ENCODE measurements around the gene MYO5A.
"Not testable (repeated sequence)": the region's sequence is repeated elsewhere in the genome, so short reads cannot be mapped to it uniquely, and the experiment has no call there.

The MYO5A gene

DNA sequence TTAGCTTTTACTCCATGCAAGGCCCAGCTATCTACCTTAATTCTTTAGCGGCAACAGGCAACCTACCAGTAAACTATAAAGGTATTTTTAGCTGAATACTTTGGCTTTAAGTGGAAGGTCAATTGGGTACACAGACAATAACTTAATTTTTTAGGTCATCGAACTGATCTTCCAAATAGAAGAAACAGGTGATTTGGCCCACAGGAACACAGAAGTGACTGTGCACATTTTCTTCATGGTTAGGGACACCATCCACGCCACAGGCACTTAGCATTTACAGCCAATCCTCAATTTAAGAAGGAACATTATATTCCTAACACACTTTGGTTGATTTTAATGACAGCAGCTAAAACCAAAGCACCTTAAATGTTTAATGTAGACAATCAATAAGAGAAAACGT lies 38.2 kb upstream of the MYO5A start:
- DNase-seq (ENCODE audit: low read depth) = peak; percentile 33
- peak overlapping the region; percentile 81 for H3K4me3 ChIP-seq (ENCODE audit: low read depth, low read length)
- TF ChIP-seq, protein P1, sequence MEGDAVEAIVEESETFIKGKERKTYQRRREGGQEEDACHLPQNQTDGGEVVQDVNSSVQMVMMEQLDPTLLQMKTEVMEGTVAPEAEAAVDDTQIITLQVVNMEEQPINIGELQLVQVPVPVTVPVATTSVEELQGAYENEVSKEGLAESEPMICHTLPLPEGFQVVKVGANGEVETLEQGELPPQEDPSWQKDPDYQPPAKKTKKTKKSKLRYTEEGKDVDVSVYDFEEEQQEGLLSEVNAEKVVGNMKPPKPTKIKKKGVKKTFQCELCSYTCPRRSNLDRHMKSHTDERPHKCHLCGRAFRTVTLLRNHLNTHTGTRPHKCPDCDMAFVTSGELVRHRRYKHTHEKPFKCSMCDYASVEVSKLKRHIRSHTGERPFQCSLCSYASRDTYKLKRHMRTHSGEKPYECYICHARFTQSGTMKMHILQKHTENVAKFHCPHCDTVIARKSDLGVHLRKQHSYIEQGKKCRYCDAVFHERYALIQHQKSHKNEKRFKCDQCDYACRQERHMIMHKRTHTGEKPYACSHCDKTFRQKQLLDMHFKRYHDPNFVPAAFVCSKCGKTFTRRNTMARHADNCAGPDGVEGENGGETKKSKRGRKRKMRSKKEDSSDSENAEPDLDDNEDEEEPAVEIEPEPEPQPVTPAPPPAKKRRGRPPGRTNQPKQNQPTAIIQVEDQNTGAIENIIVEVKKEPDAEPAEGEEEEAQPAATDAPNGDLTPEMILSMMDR (IDR thresholded peaks at IDR 0.05; ENCODE audit: insufficient read depth, low read depth, low read length, missing control alignments) = no peak

DNA sequence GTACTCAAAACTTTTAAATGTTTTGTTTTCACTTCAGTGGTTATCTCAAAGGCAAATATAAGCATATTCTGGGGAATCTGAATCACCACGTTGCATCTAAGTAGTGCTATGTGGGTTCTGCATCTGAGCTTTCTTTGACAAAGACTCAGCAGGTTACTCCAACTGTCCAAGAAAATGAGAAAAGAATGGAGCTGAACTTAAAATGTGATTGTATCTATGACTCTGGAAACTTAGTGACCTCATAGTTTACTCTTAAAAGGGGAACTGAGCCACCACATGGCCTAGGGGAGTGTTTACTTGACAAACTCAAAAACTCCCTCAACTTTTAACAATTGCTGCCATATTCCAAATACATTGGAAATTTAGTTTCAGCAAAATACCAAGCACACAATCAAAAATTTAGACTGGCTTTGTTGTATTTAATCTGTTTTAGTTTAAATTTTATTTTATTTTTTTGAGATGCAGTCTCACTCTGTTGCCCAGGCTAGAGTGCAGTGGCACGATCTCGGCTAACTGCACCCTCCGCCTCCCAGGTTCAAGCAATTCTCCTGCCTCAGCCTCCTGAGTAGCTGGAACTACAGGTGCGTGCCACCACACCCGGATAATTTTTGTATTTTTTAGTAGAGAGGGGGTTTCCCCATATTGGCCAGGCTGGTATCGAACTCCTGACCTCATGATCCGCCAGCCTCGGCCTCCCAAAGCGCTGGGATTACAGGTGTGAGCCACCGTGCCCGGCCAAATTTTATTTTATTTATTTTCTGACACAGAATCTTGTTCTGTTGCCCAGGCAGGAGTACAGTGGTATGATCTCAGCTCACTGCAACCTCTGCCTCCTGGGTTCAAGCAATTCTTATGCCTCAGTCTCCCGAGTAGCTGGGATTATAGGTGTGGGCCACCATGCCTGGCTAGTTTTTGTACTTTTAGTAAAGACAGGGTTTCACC lies 37.0 kb upstream of the MYO5A start:
- H3K4me3 ChIP-seq (ENCODE audit: low read depth, low read length) = not testable (repeated sequence)
- peak; percentile 67 for DNase-seq (ENCODE audit: low read depth)

DNA sequence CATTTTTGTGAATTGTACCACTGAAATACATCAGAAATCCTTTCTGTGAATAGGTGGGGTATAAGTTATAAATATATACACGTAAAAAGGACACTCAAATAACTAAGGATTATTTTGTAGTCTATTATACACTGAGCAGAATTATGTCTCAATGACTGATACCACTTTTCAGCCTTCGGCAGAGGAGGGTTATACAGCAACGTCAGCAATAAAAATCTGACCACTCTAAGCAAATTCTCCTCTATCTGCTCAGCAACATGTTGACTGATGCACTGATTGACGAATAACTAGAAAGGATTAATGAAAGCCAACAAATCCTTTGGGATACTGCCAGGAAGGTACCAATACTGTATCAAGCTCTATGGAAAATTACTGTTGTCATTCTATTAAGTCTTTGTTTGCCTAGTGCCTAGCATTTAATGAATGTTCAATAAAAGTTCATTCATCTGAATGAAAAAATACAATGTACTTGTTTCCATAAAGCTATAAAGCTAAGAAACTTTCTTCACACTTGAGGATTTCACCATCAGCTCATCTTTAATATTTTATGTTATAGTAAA lies 34.9 kb upstream of the MYO5A start:
- H3K4me3 ChIP-seq (ENCODE audit: low read depth, low read length) = no peak overlapping the region
- TF ChIP-seq, protein P1 (IDR thresholded peaks at IDR 0.05; ENCODE audit: insufficient read depth, low read depth, low read length, missing control alignments) = no peak
- no peak for DNase-seq (ENCODE audit: low read depth)

DNA sequence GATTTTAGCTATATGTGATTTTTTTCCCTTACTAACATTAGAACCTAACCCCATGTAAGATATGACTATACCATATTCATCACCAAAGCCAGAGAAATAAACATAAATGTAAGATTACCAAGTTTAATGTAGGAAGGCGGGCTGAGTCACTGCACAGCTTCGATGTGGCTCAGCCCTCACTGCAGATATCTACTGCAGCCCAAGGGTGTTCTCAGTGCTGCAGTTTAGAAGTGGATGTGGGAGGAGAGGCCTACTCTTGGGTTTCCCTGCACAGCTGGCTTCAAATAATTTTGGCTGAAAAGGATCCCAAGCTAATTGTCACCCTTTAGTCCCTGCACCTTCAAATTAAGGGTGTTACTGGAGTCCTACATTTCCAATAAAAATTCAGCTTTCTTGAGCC lies 30.9 kb upstream of the MYO5A start:
- peak; percentile 57 for DNase-seq (ENCODE audit: low read depth)
- TF ChIP-seq, protein P1 (IDR thresholded peaks at IDR 0.05; ENCODE audit: insufficient read depth, low read depth, low read length, missing control alignments) = no peak
- H3K4me3 ChIP-seq (ENCODE audit: low read depth, low read length) = no peak overlapping the region

DNA sequence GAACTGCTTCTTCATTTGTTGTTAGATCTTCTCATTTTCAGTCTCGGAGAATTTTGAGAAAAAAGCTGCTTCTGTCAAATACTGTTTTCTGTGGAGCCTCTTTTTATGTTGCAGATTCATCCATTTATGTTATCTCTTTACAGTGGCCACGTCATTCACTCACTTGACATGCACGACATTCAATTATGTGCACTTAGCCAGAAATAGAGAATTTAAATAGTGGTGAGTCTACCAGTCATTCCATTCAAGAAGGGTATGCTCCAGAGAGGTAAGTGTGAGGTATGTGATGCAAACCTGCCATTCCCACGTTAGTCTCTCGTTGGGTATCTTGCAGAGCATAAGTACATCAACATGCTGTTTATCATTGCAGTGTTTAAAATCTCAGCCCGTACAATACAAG lies 30.3 kb upstream of the MYO5A start:
- peak; percentile 60 for DNase-seq (ENCODE audit: low read depth)
- peak overlapping the region; percentile 36; the same call in 1 of the 2 replicates for H3K4me3 ChIP-seq (ENCODE audit: low read depth, low read length)
- TF ChIP-seq, protein P1 (IDR thresholded peaks at IDR 0.05; ENCODE audit: insufficient read depth, low read depth, low read length, missing control alignments) = no peak

DNA sequence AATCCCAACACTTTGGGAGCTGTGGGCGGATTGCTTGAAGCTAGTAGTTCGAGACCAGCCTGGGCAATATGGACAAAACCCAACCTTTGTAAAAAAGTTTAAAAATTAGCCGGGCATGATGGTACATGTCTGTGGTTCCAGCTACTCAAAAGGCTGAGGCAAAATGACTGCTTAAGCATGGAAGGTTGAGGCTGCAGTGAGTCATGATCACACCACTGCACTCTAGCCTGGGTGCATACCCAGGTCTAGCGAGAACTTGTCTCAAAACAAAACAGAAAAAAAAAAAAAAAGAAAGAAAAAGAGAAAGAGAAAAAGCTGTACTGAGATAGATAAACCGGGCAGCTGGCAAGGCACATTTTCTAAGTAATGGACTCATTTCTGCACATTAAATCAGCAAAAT lies 29.5 kb upstream of the MYO5A start:
- TF ChIP-seq, protein P1 (IDR thresholded peaks at IDR 0.05; ENCODE audit: insufficient read depth, low read depth, low read length, missing control alignments) = no peak
- peak overlapping the region; percentile 36 for H3K4me3 ChIP-seq (ENCODE audit: low read depth, low read length)
- peak; percentile 91 for DNase-seq (ENCODE audit: low read depth)

DNA sequence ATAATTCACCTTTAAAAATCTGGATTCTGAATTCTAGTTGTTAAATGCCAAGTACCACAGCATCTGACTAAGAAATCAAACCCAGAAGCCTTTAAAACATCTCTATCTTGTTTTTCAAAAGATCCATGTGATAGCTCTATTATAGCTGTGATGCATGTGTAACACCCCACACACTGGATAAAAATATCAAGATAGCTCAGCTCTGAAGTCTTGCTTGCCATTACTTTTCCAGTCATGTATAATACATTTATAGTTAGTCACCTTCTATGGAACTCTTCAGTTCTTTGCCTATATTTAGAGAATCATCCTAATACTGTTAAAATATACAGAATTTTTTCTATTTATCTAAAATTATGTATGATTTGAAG lies 28.6 kb upstream of the MYO5A start:
- TF ChIP-seq, protein P1 (IDR thresholded peaks at IDR 0.05; ENCODE audit: insufficient read depth, low read depth, low read length, missing control alignments) = no peak
- DNase-seq (ENCODE audit: low read depth) = no peak
- no peak overlapping the region for H3K4me3 ChIP-seq (ENCODE audit: low read depth, low read length)

All from GM12865 (cell line).